HG02798 (cell line): ENCODE data around the gene PIP4K2B.
A peak's percentile ranks its signal among the peaks of the same experiment; 100 is the strongest.
"Not testable (repeated sequence)": the region's sequence is repeated elsewhere in the genome, so short reads cannot be mapped to it uniquely, and the experiment has no call there.

Source experiments
- ATAC-seq: cut with Tn5 transposase; IDR thresholded peaks from one replicate; pipeline ENCODE4 v1.9.1; 2021; ENCODE audit warnings: mild to moderate bottlenecking; ENCODE audit not compliant: unreplicated experiment, poor library complexity

The PIP4K2B gene

DNA sequence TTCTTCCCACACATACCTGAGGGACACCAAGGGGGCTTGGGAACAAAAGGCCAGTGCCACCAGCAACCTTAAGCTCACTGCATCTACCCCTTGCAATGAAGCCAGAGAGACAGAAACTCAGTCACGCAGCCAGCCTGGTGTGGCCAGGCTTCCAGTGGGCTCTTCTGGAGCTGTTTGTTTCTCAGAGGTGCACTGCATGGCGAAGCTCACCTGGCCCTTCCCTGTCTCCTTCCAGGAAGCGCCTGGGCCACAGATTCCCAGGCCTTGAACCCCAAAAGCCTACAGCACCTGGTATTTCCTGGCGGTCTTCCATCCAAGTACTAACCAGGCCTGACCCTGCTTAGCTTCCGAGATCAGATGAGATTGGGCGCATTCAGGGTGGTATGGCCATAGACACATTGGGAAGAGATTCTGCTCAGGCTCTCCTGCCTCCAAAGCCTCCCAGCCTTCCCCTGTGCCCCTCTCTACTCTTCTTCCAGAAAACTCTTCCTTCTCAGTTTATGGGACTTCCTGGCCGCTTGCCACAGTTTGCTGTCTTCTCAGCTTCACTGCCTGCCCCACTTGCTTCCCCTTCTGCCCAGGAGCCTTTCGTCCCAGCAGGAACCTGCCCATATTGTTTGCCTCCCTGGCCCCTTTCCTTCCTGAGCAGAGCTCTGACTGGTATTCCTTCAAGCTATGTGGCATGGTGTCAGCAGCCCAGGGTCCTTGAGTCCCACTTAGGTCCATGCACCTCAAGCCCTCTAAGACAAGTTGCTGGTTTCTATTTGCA, 67.6 kb downstream of the PIP4K2B start:
- no peak for ATAC-seq

- ATAC-seq: no peak
Observed at GRCh38 chr17:38730526-38731379, 68.6 kb downstream of the PIP4K2B start.

DNA sequence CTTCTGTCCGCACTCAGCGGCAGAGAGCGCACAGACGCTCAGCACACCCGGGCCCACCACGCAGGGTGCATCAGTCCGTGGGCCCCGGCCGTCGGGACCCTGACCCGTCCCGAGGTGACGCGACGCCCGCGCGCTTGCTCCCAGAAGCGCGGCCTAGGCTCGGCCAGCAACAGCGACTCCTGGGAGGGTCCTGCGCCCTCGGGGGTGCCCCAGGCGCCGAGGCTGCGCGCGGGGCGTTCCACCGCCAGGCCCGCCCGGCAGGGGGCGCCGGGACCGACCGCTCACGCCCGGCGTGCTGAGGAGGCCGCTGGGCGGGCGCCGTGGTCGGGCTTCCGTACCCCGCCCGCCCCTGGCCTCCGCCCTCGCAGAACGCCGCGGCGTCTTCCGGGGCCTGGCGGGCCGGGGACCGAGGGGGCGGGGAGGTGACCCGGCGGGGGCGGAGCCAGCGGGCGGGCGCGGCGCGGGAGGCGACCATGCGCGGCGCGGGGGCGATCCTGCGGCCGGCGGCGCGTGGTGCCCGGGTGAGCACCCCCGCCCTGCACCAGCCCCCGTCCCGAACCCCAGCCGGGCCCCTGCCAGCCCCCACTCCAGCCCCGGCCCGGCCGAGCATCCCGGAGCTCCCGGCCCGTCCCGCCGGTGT, 69.3 kb downstream of the PIP4K2B start, which contains the start of gene CISD3:
CISD3 (plus strand) TSS at position 456 of the 640 bp plus-strand sequence; CDS start at position 474, 18 bp downstream.
- peak; percentile 90 for ATAC-seq

GRCh38 chr17:38729368-38729885, 69.9 kb downstream of the PIP4K2B start:
- ATAC-seq: no peak

- ATAC-seq: no peak
Observed at GRCh38 chr17:38728290-38728831, 71.0 kb downstream of the PIP4K2B start.

- no peak for ATAC-seq
Observed at GRCh38 chr17:38727736-38728135, 71.6 kb downstream of the PIP4K2B start.

DNA sequence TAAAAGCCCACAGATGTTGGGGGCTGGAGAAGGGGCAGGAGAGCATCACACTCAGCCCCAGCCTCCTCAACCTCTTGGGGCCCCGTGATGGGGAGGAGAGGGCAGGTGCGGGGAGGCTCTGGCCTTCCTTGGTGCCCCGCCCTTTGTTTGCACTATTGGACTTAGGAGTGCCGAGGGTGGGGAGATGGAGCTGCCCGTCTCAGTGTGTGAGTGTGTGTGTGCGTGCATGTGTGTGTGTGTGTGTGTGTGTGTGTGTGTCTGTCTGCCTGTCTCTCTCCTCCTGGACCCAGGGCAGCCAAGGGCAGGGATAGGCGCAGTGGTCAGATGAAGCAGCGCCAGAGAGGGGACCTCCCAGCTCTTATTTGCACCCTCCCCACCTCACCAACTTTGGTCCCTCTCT, 73.2 kb downstream of the PIP4K2B start:
- not testable (repeated sequence) for ATAC-seq

DNA sequence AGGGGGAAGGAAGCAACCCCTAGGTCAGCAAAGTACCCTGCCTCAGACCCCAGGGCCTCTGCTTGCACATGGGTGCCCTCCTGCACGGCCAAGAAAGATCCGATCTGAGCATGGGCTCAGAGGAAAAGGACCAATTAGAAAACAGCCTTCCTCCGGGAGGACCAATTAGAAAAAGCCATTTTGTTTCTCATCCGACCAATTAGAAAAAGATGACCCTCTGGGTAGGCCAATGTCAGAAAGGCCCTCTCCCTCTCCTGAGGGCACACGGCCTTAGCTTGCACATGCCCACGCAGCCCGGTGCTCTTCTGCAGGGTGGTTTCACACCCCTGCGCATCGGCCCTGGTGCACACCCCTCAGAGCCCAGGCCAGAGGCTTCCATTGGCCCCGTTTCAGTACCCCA, 74.3 kb downstream of the PIP4K2B start:
- no peak for ATAC-seq

GRCh38 chr17:38724337-38724988, 74.9 kb downstream of the PIP4K2B start:
- ATAC-seq: no peak

- ATAC-seq: no peak
Observed at GRCh38 chr17:38721802-38722201, 77.6 kb downstream of the PIP4K2B start.

DNA sequence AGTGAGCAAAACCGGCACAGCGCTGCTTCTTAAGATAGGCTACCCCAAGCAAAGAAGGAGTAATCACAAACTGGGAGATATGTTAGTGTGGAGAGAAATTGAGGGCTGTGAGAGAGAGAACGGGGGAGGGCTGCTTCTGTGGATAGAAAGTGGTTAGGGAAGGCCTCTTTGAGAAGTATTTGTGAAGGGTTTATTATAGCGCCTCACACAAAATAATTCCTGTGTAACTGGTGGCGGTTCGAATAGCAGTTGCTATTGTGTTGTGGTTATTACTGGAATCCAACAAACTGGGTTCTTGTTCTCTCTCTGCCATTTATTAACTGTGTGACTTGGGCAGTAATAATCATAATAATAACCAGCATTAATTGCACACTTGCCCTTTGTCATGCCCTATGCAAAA, 78.4 kb downstream of the PIP4K2B start:
- ATAC-seq: no peak

- no peak for ATAC-seq
Observed at GRCh38 chr17:38719943-38720641, 79.3 kb downstream of the PIP4K2B start.

GRCh38 chr17:38719289-38719942, 79.9 kb downstream of the PIP4K2B start:
- no peak for ATAC-seq

- ATAC-seq: no peak
Observed at GRCh38 chr17:38717139-38717745, 82.1 kb downstream of the PIP4K2B start.

DNA sequence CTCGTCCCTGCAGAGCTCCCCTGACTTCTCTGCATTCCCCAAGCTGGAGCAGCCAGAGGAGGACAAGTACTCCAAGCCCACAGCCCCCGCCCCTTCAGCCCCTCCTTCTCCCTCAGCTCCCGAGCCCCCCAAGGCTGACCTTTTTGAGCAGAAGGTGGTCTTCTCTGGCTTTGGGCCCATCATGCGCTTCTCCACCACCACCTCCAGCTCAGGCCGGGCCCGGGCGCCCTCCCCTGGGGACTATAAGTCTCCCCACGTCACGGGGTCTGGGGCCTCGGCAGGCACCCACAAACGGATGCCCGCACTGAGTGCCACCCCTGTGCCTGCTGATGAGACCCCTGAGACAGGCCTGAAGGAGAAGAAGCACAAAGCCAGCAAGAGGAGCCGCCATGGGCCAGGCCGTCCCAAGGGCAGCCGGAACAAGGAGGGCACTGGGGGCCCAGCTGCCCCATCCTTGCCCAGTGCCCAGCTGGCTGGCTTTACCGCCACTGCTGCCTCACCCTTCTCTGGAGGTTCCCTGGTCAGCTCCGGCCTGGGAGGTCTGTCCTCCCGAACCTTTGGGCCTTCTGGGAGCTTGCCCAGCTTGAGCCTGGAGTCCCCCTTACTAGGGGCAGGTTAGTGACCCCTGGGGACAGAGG, 82.9 kb downstream of the PIP4K2B start:
- no peak for ATAC-seq
